B cell (primary cell): ENCODE results near the gene REL.
"Not testable (repeated sequence)": the region's sequence is repeated elsewhere in the genome, so short reads cannot be mapped to it uniquely, and the experiment has no call there.

Source experiments
- EZH2 ChIP-seq: IDR thresholded peaks from 2 replicates; pipeline ENCODE4 v1.6.1; 2012; ENCODE audit warnings: borderline replicate concordance, low read depth, mild to moderate bottlenecking, moderate library complexity, low read length; ENCODE audit not compliant: insufficient read depth, poor library complexity, severe bottlenecking
- TF ChIP-seq, protein P1 (sequence below): fragments of 200-600 bp; IDR thresholded peaks from one replicate; pipeline ENCODE4 v1.8.0; 2022; ENCODE audit warnings: antibody characterized with exemption, mild to moderate bottlenecking

DNA sequence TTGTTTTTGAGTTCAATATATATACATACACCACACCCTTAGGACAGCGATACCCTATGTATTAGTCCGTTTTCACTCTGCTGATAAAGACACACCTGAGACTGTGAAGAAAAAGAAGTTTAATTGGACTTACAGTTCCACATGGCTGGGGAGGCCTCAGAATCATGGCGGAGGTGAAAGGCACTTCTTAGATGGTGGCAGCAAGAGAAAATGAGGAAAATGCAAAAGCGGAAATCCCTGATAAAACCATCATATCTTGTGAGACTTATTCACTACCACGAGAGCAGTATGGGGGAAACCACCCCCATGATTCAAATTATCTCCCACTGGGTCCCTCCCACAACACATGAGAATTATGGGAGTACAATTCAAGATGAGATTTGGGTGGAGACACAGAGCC, 24.5 kb downstream of the REL start:
- TF ChIP-seq, protein P1, sequence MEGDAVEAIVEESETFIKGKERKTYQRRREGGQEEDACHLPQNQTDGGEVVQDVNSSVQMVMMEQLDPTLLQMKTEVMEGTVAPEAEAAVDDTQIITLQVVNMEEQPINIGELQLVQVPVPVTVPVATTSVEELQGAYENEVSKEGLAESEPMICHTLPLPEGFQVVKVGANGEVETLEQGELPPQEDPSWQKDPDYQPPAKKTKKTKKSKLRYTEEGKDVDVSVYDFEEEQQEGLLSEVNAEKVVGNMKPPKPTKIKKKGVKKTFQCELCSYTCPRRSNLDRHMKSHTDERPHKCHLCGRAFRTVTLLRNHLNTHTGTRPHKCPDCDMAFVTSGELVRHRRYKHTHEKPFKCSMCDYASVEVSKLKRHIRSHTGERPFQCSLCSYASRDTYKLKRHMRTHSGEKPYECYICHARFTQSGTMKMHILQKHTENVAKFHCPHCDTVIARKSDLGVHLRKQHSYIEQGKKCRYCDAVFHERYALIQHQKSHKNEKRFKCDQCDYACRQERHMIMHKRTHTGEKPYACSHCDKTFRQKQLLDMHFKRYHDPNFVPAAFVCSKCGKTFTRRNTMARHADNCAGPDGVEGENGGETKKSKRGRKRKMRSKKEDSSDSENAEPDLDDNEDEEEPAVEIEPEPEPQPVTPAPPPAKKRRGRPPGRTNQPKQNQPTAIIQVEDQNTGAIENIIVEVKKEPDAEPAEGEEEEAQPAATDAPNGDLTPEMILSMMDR = not testable (repeated sequence)
- TF ChIP-seq EZH2 = not testable (repeated sequence)
